HEK293 (cell line): ENCODE results near the gene ALDH4A1.

Source experiments
- GLI4 ChIP-seq: fragments of 450-650 bp; formaldehyde crosslinking; IDR thresholded peaks from 2 replicates; pipeline ENCODE4 v1.5.1; 2016; ENCODE audit warnings: missing biosample characterization, missing genetic modification characterization
- KLF9 ChIP-seq: fragments of 450-650 bp; formaldehyde crosslinking; IDR thresholded peaks from 2 replicates; pipeline ENCODE4 v1.5.1; 2016; ENCODE audit warnings: missing biosample characterization, missing genetic modification characterization, low read depth
- MYNN ChIP-seq: fragments of 450-650 bp; formaldehyde crosslinking; IDR thresholded peaks from 2 replicates; pipeline ENCODE4 v1.5.1; 2016; ENCODE audit warnings: missing biosample characterization, missing genetic modification characterization, borderline replicate concordance
- REPIN1 ChIP-seq: fragments of 450-650 bp; formaldehyde crosslinking; IDR thresholded peaks from 2 replicates; pipeline ENCODE4 v1.5.1; 2017; ENCODE audit warnings: missing biosample characterization, missing genetic modification characterization, low read depth
- ZNF248 ChIP-seq: fragments of 450-650 bp; formaldehyde crosslinking; IDR thresholded peaks from 2 replicates; pipeline ENCODE4 v1.5.1; 2017; ENCODE audit warnings: missing biosample characterization, missing genetic modification characterization
- ZNF555 ChIP-seq: fragments of 450-650 bp; formaldehyde crosslinking; conservative IDR thresholded peaks from 2 replicates; pipeline ENCODE4 v1.5.1; 2017; ENCODE audit warnings: missing biosample characterization, mild to moderate bottlenecking, missing genetic modification characterization, inconsistent platforms
- TF ChIP-seq, protein P1 (sequence below): fragments of 450-650 bp; formaldehyde crosslinking; IDR thresholded peaks from 2 replicates; pipeline ENCODE4 v1.5.1; 2016; ENCODE audit warnings: missing biosample characterization, missing genetic modification characterization
- TF ChIP-seq, protein P2 (sequence below): IDR thresholded peaks from 2 replicates; pipeline ENCODE4 v1.6.1; 2011; ENCODE audit warnings: mild to moderate bottlenecking, low read depth, low read length, borderline replicate concordance
- TF ChIP-seq, protein P3 (sequence below): fragments of 450-650 bp; formaldehyde crosslinking; IDR thresholded peaks from 2 replicates; pipeline ENCODE4 v1.5.1; 2016; ENCODE audit warnings: missing biosample characterization, missing genetic modification characterization

DNA sequence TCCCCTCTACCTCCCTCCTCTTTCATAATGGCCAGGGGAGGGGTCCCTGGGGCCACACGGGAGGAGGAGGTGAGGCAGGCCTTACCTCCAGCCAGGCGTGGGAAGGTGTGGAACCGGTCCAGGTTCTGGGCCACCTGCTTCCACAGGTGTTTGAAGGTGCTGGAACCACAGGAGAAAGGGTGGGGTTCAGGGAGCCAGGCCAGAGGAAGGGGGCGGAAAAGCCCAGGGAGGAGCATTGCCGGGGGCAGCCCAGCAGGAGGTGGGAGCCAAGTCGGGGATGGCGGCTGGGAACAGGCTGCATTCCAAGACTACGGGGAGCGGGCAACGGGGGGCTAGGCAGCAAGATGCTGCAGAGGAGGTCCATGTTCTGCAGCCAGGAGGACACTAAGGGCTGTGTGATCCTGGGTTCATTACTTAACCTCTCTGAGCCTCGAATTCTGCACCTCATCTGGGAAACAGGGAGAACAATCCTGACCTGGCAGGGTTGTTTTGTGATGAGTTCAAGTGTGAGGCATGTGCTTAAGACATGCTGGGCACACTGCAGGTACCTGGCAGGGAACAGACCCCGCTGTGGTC lies 23.1 kb downstream of the ALDH4A1 start:
- TF ChIP-seq, protein P1, sequence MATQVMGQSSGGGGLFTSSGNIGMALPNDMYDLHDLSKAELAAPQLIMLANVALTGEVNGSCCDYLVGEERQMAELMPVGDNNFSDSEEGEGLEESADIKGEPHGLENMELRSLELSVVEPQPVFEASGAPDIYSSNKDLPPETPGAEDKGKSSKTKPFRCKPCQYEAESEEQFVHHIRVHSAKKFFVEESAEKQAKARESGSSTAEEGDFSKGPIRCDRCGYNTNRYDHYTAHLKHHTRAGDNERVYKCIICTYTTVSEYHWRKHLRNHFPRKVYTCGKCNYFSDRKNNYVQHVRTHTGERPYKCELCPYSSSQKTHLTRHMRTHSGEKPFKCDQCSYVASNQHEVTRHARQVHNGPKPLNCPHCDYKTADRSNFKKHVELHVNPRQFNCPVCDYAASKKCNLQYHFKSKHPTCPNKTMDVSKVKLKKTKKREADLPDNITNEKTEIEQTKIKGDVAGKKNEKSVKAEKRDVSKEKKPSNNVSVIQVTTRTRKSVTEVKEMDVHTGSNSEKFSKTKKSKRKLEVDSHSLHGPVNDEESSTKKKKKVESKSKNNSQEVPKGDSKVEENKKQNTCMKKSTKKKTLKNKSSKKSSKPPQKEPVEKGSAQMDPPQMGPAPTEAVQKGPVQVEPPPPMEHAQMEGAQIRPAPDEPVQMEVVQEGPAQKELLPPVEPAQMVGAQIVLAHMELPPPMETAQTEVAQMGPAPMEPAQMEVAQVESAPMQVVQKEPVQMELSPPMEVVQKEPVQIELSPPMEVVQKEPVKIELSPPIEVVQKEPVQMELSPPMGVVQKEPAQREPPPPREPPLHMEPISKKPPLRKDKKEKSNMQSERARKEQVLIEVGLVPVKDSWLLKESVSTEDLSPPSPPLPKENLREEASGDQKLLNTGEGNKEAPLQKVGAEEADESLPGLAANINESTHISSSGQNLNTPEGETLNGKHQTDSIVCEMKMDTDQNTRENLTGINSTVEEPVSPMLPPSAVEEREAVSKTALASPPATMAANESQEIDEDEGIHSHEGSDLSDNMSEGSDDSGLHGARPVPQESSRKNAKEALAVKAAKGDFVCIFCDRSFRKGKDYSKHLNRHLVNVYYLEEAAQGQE (tag by site-specific recombination), result no peak
- TF ChIP-seq, protein P2, sequence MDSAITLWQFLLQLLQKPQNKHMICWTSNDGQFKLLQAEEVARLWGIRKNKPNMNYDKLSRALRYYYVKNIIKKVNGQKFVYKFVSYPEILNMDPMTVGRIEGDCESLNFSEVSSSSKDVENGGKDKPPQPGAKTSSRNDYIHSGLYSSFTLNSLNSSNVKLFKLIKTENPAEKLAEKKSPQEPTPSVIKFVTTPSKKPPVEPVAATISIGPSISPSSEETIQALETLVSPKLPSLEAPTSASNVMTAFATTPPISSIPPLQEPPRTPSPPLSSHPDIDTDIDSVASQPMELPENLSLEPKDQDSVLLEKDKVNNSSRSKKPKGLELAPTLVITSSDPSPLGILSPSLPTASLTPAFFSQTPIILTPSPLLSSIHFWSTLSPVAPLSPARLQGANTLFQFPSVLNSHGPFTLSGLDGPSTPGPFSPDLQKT, result no peak
- TF ChIP-seq, protein P3, sequence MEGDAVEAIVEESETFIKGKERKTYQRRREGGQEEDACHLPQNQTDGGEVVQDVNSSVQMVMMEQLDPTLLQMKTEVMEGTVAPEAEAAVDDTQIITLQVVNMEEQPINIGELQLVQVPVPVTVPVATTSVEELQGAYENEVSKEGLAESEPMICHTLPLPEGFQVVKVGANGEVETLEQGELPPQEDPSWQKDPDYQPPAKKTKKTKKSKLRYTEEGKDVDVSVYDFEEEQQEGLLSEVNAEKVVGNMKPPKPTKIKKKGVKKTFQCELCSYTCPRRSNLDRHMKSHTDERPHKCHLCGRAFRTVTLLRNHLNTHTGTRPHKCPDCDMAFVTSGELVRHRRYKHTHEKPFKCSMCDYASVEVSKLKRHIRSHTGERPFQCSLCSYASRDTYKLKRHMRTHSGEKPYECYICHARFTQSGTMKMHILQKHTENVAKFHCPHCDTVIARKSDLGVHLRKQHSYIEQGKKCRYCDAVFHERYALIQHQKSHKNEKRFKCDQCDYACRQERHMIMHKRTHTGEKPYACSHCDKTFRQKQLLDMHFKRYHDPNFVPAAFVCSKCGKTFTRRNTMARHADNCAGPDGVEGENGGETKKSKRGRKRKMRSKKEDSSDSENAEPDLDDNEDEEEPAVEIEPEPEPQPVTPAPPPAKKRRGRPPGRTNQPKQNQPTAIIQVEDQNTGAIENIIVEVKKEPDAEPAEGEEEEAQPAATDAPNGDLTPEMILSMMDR (tag by site-specific recombination), result no peak
- TF ChIP-seq GLI4 (tag by site-specific recombination) (no peak), MYNN (tag by site-specific recombination) (no peak), ZNF248 (tag by site-specific recombination) (no peak), REPIN1 (tag by site-specific recombination) (no peak), ZNF555 (tag by site-specific recombination) (no peak), KLF9 (tag by site-specific recombination) (no peak)
